ENCODE measurements around the gene GID4. TPM values are rescaled to one million over a fixed set of nuclear protein-coding genes. Genes with fewer than 3 reads are reported as not detected.
"Not testable (repeated sequence)": the region's sequence is repeated elsewhere in the genome, so short reads cannot be mapped to it uniquely, and the experiment has no call there.

Gene GID4
- polyA plus RNA-seq (ENCODE audit: insufficient read length) = 14.0 TPM
- long read RNA-seq, donor 1, full-length matches to known transcripts = 6 of 14 reads
- long read RNA-seq, donor 1, partial matches to known transcripts = 8 of 14 reads
- long read RNA-seq, donor 1, other reads (novel, unspliced or antisense) = 0 of 14 reads
- long read RNA-seq, donor 2, full-length matches to known transcripts = 5 of 5 reads
- long read RNA-seq, donor 2, partial matches to known transcripts = 0 of 5 reads
- long read RNA-seq, donor 2, other reads (novel, unspliced or antisense) = 0 of 5 reads
- long read RNA-seq, donor 3, full-length matches to known transcripts = 4 of 4 reads
- long read RNA-seq, donor 3, partial matches to known transcripts = 0 of 4 reads
- long read RNA-seq, donor 3, other reads (novel, unspliced or antisense) = 0 of 4 reads
- long read RNA-seq, donor 4, full-length matches to known transcripts = 1 of 1 reads
- long read RNA-seq, donor 4, partial matches to known transcripts = 0 of 1 reads
- long read RNA-seq, donor 4, other reads (novel, unspliced or antisense) = 0 of 1 reads
- long read RNA-seq, donor 5, full-length matches to known transcripts = 5 of 5 reads
- long read RNA-seq, donor 5, partial matches to known transcripts = 0 of 5 reads
- long read RNA-seq, donor 5, other reads (novel, unspliced or antisense) = 0 of 5 reads
- long read RNA-seq, donor 6, full-length matches to known transcripts = 6 of 6 reads
- long read RNA-seq, donor 6, partial matches to known transcripts = 0 of 6 reads
- long read RNA-seq, donor 6, other reads (novel, unspliced or antisense) = 0 of 6 reads
- long read RNA-seq, donor 7, full-length matches to known transcripts = 6 of 6 reads
- long read RNA-seq, donor 7, partial matches to known transcripts = 0 of 6 reads
- long read RNA-seq, donor 7, other reads (novel, unspliced or antisense) = 0 of 6 reads
- long read RNA-seq, donor 8, full-length matches to known transcripts = 2 of 2 reads
- long read RNA-seq, donor 8, partial matches to known transcripts = 0 of 2 reads
- long read RNA-seq, donor 8, other reads (novel, unspliced or antisense) = 0 of 2 reads

DNA sequence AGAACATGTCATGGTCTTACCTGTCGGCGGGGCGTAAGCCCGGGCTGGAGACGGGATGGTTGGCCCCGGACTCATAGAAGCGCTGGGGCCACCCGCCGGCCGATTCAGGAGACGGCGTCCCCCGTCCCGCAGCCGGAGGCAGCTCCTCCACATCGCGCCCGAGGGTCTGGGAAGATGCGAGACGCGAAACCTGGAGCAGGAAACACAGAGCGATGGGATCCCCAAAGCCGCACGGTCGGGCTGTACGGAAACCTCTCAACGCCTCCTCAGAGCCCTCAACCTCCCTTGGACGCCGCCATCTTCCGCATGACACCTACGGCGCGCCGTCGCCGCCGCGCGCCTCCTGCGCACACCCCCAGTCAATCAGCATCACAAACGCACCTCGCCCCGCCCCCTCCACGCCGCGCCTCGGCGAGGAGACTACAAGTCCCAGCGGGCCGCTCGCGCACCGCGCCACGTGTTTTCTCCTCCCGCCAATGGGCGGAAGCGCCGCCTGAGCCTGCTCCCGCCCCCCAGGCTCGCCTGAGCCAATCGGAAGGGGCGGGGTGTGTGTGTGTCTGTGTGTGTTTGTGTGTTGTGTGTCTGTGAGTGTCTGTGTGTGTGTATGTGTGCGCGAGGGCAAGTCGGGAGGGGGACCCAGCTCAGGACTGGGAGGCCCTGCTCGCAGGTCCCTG lies at the start of gene GID4, which contains the start of gene ATPAF2:
Gene GID4 (plus strand): TSS at position 548 of the 674 bp plus-strand sequence. CDS start 57 bp downstream, at position 605.
Gene ATPAF2 (minus strand): TSS at position 308 of the 674 bp plus-strand sequence. CDS start 155 bp downstream, at position 153.
- DNase-seq = peak; percentile 99

DNA sequence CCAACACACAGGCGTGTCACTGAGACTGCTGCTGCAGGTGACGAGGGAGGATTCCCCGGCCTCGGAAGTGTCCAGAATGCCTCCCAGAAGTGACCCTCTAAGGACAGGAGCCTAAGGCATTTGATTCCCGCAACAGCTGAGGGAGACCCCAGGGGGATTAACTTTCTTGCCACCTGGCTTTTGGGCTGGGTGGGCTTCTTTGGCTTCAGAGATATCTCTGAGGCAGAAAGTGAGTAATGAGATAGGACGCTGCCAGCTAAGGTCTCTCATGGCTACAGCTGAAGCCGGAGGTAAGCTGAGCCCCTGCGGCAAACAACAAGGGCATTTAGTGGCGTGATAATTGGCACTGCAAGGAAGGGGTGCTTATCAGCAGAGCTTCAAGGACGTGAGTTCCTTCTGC lies 49.6 kb upstream of the GID4 start:
- no peak for DNase-seq

DNA sequence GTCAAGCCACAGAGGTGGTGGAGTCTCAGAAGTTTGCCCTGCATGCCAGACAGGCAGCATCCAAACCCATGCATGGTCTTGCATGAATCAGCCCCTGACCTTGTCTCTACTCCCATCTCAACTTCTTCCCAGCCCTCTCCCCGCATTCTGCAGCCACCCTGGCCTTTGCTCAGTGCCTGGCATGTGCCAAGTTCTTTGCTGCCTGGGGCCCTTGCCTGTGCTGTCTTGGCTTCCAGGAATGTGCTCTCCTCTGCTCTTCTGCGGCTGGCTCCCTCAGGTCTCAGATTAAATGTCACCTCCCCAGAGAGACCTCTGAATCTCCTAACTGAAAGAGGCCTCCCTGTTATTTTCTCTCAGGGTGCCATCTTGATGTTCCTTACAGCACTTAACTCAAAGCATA lies 48.9 kb upstream of the GID4 start:
- DNase-seq = no peak

DNA sequence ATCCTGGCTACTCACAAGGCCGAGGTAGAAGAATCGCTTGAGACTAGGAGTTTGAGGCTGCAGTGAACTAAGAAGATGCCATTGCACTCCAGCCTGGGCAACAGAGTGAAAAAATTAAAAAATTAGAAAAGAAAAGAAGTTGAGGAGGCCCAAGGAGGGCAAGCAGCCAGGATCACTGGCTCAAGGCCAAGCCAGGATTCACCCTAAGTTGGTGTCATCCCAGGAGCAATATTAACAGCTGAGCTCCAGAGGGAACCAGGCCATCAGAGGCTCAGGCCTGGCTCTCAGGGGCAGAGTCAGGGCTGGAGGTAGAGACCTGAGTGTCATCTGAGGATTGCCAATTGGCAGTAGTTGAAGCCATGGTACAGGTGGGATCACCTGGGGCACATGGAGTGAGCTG lies 45.8 kb upstream of the GID4 start:
- no peak for DNase-seq

DNA sequence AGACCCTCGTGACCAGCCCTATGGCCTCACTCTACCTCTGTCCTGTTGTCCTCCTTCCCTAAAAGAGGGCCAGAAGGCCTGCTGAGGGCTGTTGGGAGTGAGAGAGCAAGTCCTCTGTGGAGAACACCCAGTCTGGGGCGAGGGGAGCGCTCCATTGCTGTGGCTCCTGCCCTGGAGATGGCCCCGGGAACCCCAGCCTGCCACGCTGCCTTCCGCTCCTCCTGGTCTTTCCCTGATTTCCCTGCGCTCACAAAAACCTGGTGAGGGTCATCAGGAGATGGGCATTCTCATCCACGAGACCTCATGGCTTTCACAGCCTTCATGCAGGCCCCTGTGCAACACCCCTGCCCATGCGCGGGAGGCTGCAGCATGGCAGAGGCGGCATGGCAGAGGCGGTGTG lies 45.4 kb upstream of the GID4 start:
- DNase-seq = no peak

DNA sequence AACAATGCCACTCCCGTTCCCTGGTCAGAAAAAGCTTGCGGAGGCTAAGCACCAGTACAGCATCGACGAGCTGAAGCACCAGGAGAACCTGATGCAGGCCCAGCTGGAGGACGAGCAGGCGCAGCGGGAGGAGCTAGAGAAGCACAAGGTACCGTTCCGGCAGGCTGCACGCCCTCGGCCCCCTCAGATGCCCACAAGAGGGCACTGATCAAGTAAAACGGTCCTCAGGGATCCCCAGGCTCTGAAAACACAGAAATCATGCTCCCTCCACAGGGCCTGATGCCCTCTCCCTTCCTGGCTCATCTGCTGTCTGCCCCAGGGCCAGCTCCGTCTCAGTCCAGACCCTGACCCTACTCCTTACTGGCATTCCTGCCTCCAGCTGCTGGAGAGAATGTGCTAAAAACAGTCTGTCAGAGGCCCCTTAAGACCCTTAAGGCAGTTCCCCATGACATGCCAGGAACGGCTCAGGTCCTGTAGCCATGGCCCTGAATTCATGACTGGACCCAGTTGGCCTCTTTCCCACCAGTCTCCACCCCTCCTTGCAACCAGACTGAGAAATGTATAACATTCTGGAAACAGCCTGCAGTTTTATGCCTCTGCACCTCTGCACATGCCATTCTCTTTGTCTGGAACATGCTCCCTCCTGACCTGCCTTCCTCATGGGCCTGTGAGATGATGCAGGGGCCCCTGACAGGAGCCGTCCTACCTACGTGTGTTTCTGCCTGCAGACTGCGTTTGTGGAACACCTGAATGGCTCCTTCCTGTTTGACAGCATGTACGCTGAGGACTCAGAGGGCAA lies 44.7 kb upstream of the GID4 start:
- no peak for DNase-seq

DNA sequence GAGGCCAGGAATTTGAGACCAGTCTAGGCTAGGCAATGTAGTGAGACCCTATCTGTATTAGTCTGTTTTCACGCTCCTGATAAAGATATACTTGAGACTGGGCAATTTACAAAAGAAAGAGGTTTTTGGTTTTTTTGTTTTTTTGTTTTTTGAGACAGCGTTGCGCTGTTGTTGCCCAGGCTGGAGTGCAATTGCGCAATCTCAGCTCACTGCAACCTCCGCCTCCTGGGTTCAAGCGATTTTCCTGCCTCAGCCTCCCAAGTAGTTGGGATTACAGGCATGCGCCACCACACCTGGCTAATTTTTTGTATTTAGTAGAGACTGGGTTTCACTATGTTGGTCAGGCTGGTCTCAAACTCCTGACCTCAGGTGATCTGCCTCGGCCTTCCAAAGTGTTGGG lies 43.3 kb upstream of the GID4 start:
- DNase-seq = not testable (repeated sequence)

DNA sequence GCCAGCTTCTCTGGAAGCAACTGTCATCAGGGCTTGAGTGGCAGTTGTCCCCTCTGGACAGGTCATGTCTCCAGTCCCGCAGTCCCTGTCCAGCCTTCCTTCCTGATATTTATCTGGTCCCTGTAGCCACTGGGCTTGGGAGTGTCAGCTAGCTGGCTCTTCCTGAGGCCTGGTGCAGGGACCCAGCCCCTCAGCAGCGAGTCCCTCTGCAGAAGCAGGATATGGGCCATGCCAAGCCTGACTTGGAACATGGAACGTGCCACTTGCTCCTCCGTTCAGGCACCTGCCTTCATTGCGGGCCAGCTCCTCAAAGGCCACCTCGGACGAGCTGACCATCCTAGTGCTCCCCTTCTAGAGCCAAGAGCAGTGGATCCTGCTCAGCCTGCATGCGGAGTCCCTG lies 40.3 kb upstream of the GID4 start:
- DNase-seq = no peak

DNA sequence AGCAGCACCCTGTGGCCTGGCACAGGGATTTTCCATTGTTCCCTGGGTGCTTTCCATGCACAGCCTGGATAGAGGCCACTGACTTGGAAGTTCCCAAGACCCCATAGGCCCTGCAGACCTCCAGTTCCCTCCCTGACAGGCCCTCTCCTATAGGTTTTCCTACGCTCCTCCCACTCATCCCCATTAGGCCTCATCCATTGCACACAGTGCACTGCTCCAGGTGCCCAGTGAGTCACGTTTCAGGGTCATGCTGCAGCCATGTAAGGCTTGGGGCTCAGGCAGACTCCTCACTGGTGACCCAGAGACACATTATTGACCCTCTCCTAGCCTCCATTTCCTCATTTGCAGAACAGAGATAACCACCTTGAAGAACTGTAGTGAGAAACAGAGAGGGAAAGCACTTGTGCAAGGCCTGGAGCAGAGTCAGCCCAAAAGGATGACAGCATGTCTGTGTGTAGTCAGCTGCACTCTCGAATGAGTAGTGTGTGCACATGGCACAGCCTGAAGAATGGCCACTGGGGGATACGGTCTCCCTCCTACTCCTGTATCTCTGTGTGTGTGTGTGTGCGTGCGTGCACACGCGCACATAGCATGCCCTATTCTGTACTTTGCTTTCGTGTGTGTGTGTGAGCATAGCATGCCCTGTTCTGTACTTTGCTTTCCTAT lies 39.7 kb upstream of the GID4 start:
- no peak for DNase-seq

DNA sequence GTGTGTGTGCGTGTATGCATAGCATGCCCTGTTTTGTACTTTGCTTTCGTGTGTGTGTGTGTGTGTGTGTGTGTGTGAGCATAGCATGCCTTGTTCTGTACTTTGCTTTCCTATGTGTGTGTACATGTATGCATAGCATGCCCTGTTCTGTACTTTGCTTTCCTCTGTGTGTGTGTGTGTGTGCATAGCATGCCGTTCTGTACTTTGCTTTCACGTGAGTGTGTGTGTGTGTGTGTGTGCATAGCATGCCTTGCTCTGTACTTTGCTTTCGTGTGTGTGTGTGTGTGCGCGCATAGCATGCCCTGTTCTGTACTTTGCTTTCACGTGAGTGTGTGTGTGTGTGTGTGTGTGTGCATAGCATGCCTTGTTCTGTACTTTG lies 39.2 kb upstream of the GID4 start:
- DNase-seq = no peak

DNA sequence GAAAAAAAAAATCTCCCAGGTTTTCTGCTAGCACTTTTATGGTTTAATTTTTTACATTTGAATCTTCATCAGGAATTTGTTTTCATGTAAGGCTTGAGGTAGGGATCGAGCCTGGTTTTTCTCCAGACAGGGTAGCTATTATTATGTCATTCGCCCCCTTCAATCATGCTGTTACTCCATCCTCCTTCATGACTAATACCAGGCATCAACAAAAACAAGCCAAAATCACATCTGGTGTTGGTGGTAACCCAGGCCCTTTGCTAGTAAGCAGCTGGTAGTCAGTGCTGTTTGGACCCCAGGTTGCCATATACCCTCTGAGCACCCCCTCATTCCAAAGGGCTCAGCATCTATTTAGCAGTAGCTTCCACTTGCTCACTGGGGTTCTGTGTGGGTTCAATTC lies 37.0 kb upstream of the GID4 start:
- no peak for DNase-seq

DNA sequence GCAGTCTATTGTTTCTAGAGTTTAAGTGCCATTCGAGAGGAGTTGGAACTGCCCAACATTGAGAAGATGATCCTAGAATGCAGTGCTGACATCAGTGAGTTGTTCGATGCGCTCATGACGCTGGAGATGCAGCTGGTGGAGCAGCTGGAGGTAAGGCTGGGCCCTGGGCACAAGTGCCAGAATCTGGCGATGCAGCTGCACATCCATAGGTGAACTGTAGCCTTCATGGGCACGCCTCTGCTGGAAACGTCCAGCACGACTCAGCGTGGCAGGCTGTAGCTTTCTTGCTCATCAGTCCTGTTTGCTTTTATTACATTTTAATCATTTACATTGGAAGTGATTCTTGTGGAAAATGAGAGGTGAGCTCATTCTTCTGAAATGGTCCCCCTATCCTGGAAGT lies 34.9 kb upstream of the GID4 start:
- DNase-seq = no peak

DNA sequence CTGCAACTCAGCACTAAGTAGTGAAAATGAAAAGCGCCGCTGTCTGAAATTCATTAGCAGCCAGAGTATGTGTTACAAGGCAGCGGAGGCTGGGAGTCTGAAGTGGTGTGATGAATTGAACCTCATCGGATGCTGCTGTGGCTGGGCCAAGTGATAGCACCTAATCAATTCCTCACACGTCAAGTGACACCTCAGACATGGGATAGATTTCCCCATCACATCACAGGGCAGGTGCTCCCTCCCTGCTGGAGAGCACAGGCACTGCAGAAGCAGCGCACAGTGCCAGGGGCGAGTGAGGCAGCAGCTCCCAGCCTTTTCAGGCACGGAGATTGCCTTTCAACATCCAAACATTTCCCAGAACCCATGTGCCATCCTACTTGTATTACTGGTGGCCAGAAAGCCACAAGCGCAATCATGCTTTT lies 34.3 kb upstream of the GID4 start:
- no peak for DNase-seq

DNA sequence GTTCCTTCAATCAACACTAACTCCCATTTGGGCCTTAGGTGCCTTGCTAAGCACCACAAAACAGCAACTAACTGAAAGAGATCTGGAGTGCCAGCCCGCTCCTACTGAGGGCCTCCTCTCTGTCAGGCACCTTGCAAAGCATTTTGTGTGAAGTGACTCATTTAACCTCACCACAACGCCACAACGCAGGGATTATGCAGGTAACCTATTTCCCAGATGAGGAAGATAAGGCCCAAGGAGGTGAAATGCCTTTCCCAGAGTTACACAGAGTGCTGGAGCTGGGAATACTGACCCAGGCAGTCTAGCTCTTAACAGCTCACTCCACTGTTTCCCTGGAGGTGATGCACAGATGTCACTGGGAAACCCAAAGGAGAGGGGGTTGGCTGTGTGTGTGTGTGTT lies 33.7 kb upstream of the GID4 start:
- DNase-seq = no peak

DNA sequence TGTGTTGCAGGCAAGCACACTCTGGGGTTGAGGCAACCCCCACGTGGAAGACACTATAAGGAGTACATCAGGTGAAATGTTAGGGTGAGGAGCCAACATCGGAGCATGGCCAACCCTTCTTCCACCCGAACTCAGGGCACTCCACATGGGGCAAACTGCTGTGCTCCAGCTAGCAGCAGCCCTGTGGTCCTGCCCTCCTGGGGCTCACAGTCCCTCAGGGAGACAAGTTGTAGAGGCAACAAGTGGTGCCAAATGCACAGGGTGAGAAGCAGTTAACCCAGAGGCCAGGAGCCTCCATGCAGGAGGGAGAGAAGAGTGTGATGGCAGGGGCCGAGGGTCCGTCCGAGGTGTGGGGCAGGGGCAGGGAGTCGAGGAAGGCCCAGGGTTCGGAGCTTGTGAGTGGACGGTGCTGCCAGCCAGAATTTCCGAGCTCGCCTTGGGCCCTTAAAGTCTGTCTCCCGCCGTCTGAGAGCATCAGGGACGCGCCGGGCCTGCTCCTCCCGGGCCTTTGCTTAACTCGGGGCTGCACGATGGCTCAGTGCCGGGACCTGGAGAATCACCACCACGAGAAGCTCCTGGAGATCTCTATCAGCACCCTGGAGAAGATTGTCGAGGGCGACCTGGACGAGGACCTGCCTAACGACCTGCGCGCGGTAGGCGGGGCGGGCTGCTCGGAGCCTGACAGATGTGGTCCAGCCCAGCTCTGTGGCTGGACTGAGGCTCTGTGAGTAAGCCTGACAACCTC lies 32.5 kb upstream of the GID4 start:
- DNase-seq = no peak

DNA sequence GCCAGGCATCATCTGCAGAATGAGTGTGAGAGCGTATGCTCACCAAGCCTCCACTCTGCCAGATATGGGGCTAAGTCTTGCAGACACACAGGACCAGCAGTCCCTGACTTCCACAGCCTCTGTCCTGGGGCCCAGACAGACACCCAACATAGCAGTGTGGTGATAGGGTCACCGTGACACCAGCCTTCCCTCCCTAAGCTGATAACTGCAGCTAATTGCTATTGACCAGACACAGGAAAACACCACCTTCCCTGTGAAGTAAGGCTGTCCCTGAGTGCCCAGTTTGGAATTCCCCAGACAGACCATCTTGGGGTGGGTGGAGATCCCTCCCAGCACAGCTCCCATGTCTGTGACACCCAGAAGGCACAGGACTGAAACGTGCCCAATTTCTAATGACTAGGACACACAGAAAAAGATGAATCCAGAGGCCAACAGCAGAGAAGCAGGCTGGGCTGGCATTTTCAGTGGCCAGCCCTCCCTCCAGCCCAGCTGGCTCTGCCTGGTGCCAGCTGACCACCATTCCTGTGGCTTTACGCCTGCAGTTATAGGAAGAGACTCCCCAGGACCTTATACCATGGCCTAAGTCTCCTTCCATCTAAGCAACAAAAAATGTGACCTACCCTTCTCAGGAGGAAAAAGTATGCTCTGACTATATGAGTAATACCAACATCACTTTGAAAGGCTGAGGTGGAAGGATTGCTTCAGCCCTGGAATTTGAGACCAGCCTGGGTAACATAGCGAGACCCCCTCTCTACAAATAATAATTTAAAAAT lies 30.5 kb upstream of the GID4 start:
- DNase-seq = no peak

DNA sequence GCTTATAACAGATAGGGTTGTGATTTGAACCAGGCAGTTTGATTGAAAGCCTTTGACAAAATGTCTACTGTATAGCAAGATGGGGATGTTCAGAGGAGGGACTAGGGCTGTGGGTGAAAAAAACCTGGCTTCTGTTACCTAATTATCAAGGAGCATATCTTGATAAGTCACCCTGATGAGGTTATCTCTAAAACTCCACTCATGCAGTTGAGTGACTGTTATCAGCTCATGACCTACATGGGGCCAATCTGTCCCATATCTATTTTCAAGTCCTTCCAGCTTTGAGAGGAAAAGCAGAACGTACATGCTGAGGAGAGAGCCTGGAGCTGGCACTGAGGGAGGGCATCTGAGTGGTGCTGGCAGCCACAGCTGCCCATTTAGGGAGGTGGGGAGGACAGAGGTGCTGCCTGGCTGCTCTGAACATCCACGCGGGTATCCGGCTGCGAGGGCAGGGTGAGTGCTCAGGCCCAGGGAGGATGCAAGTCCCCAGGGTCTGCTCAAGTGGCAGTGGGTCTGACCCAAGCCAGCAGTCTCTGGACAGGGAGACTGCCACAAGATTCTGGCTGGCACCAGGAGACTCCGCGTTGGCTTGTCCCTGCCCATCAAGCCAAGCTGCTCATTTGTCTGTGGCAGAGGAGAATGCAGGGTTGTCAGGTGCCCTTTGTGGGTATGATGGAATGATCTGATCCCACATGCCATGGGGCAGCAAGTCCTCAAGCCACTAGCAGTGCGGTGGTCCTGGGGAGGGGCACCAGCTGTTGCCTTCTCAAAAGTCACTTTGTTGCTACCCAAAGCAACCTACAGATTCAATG lies 29.4 kb upstream of the GID4 start:
- DNase-seq = no peak

DNA sequence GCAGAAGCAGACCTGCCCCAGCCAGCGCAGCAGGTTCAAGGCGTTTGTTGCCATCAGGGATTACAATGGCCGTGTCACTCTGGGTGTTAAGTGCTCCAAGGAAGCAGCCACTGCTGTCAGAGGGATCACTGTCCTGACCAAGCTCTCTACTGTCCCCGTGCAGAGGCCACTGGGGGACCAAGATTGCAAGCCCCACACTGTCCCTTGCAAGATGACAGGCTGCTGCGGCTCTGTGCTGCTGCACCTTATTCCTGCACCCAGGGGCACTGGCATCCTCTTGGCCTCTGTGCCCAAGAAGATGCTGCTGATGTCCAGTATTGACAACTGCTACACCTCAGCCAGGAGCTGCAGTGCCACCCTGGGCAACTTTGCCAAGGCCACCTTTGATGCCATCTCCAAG lies 27.9 kb upstream of the GID4 start:
- DNase-seq = no peak
